ENCODE data around the gene TNNI2. TPM values are rescaled to one million over a fixed set of nuclear protein-coding genes. Genes with fewer than 3 reads are reported as not detected.

The TNNI2 gene
- total RNA-seq, 1 experiment from 2014 or later = 0.29 TPM

GRCh38 chr11:1845561-1846452, 7.0 kb downstream of the TNNI2 start:
- no peak for DNase-seq (ENCODE audit: low read depth)

- no peak for DNase-seq (ENCODE audit: low read depth)
Observed at GRCh38 chr11:1846453-1846932, 7.7 kb downstream of the TNNI2 start.

DNA sequence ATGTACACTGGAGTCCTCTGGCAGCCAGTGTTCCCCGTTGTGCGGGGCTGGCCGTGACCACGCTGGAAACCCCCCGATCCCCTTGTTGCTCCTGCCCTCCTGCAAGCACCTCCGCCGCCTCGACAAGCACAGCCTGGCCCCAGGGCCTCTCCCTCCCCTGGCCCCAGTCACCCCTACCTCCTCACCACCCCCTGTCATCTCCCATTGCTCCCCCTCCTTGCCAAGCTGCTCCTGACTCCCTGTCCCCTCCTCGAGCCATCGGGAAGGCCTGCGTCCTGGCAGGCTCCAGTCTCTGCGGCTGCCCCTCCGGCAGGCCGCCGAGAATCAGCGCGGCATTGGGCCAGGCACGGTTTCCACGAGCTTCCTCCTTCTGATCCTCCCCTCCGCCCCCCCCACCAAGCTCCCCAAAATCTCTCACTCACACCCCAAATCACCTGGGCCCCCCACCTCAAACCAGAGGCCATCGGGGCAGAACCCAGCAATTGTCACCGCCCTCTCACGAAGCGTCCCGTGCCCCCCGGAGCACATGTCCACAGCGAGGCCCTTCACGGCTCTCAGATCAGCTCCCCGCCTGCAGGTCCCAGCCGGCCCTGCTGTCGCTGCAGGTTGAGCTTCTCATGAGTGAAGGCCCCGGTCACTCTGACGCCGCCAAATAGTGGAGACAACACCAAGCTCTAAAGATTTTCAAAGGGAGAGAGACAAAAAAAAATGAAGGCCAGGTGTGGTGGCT, 8.4 kb downstream of the TNNI2 start:
- DNase-seq (ENCODE audit: low read depth) = no peak

DNA sequence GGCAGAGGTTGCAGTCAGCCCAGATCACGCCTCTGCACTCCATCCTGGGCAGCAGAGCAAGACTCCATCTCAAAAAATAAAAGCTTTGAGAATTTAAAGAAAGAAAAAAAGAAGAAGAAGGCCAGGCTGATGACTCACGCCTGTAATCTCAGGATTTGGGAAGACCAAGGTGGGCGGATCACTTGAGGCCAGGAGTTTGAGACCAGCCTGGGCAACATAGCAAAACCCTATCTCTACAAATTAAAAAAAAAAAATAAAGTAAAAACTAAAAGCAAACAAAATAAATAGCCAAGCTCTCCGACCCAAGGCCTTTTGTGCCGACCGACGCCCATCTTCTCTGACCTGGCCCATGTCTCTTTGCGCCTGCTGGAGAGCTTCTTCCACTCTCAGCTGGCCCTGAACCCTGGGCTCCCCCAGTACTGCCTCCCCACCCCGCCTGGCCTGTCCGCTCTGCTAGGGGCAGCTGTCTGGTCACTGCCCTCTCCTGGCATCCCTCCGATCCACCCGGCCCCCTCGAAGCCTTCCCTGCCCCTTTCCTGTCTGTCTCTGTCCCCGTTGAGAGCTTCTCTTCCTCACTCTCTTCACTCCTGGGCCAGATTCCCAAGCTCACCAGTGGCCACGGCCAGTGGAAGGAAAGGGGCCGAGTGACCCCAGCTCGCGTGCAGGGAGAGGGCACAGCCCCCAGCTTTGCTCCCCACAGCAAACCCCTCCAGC, 9.3 kb downstream of the TNNI2 start:
- no peak for DNase-seq (ENCODE audit: low read depth)

DNA sequence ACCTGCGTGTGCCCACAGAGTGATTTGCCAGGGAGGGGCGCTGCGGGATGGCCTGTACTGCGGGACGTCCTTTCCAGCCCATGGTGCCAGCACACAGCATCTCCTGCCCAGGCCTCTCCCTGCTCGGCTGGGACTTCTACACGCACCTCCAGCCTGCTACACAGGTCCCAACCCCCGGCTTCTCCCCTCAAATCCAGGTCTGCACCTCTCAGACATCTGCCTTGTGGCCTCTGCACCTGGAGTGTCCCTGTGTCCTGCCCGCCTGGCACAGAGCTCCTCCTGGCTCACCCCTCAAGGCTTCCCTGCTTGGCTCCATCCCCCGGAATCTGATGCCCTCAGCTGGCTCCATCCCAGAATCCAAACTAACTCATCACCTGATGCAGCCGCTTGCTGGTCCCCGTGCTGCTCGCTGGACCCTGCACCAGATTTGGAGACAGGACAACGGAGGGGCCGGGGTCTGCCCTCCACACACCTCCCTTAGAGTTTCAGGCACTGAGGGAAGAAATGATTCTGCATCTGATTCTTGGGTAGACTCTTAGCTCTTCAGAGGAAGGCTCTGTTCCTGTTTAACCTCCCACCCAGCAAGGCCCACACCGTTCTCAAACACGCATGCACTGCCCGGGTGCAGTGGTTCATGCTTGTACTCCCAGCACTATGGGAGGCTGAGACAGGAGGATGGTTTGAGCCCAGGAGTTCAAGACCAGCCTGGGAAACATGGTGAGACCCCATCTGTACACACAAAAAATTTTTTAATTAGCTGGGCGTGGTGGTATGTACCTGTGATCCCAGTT, 10.1 kb downstream of the TNNI2 start:
- DNase-seq (ENCODE audit: low read depth) = no peak

DNA sequence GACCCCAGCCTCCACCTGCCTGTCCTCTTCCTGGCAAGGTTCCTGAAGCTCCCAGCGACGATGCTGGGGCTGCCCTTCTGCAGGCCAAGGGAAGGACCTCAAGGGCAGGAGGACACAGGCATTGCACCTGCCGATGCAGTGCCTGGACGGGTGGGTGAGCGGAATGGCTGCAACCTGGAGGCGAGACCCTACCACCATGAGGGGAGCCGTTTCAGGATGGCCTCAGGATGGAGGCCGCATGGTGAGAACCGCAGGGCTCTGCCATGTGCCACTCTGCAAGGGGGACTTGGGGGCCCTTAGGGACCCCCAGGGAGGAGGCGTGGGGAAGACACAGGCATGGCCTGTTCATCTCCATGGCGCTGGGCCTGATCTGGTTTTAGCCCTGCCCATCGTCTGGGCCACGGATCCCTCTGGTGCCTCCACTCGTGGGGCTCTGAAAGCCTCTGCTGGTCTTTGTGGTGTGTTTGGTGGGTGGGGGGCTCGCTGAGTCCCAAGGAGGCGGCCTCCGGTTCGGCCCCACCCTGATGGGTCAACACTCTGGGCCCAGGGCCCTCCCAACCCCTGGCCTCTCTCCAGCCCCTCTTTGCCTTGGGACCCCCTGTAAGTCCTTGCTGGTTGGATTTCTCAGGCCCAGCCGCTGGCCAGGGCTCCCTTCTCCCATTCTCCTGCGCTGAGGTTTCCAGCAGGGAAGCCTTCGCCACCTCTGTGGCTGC, 12.8 kb downstream of the TNNI2 start:
- no peak for DNase-seq (ENCODE audit: low read depth)

- no peak for DNase-seq (ENCODE audit: low read depth)
Observed at GRCh38 chr11:1852271-1852876, 13.6 kb downstream of the TNNI2 start.

- no peak for DNase-seq (ENCODE audit: low read depth)
Observed at GRCh38 chr11:1852877-1853276, 14.1 kb downstream of the TNNI2 start, which contains the start of gene LSP1. LSP1 (plus strand) TSS chr11:1853084; CDS start chr11:1853145, 61 bp downstream.

GRCh38 chr11:1853376-1854131, 14.8 kb downstream of the TNNI2 start:
- no peak for DNase-seq (ENCODE audit: low read depth)

DNA sequence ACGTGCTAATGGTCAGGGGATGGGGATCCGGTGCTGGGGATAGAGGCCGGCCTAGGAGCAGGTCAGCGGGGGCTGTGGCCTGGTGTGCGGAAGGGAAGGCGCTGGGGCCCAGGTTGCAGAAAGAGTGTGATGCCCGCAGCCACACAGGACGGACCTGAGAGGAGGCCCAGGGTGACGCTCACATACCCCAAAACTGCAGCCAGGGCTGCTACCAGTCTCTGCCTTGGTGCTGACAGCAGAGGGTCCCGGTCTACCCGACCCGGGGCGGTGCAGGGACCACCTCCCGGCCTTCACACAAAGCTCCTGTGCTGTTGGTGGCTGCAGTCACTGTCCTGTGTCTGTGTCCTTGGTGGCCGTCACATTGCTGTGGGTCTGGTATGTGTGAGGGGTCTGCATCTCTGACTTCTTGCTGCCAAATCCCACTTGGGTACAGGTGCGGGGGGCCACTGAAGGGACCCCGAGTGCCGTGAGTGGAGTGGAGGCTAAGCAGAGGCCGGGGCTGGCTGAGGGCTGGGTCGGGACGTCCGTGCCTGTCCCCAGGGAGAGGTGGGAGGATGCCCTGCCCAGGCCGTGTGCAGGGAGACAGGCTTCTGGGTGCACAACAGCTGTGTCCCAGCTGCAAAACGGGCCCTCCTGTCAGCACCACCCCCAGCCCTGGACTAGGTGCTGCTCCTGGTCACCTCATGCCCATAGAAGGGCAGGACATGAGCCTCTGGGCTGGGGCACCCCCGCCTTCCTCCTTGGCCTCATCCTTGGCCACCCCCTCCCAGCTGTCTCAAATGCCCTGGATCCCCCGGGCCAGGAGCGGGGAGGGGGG, 15.6 kb downstream of the TNNI2 start:
- no peak for DNase-seq (ENCODE audit: low read depth)

- DNase-seq (ENCODE audit: low read depth) = no peak
Observed at GRCh38 chr11:1854949-1855885, 16.4 kb downstream of the TNNI2 start.

DNA sequence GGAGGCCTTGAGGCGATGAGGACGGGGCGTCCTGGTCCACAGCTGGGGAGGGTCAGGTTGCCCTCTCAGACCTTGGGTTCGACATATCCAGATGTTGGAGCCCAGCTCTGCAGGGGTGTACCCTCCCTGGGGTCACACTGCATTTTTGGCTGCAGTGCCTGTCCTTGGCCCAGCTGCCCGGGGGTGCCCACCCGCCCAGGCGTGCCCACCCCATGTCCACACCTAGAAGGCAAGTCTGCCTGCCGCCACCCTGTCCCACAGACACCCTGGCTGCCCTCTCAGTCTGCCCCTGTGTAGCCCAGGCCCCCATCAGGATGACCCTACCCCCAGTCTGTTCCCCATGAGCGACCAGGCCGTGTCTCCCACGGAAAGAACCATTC, 17.1 kb downstream of the TNNI2 start:
- no peak for DNase-seq (ENCODE audit: low read depth)

DNA sequence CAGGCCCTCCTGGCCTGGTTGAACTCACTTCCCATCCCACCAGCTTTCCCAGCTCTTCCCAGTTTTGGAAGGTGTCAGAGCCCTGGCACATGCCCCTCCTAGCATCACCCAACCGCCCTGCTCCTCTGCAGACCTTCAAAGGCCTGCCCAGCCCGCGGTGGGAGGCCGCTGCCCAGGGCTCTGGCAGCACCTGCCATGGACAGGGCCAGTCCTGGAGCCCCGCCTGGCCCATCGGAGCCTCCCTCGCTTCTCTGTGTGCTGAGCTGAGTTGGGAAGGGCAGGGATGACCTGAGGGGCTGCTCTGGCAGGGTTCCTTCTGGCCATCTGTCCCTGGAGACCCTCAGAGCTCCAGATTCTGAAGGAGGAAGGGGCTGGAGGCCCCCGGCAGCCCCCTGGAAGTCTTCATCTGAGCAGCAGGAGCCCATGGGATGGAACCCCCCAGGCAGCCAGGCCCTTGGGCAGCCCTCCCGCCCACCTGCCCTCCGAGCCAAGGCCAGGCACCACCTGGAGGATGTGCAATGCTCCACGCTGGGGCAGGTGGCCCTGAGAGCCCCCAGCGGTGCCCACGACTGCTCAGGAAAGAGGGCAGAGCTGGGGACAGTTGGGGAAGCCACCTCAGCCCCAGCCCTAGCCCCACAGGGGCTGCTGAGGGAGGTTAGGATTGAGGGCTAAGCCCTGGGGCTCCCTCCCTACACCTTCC, 17.7 kb downstream of the TNNI2 start:
- DNase-seq (ENCODE audit: low read depth) = no peak

- no peak for DNase-seq (ENCODE audit: low read depth)
Observed at GRCh38 chr11:1857064-1857463, 18.3 kb downstream of the TNNI2 start.

DNA sequence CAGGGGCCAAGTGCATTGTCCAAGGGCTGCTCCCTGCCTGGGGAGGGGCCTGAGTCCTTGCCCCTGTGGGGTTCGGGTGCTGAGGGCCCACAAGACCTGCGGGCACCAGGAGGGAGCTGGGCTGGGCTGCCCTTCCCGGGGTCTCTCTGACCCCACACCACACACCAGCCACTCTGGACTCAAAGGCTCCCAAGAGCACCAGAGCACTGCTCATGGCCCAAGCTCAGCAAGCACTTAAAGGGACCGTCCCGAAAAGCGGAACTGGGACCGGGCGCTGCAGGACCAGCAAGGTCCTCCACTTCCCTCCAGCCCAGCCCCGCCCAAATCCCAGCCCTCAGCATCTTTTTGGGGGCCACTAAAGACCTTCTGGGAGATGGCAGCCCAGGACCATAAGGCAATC, 19.4 kb downstream of the TNNI2 start:
- no peak for DNase-seq (ENCODE audit: low read depth)

DNA sequence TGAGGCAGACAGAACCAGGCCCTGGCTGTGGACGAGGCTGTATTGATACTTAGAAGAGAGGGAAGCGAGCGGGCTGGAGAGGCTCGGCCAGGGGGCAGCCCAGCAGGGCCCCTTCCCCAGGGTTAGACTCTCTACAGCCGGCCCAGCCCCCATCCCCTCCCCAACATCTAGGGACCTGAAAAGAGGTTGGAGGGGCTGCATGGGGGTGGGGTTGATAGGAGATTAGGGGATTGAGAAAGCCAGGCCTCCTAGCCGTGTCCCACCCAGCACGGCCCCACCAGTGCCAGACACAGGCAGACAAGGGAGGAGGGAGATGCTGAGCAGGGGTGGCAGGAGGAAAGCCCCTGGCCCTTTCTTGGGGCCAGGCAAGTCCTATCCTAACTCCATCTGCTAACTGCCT, 19.8 kb downstream of the TNNI2 start:
- no peak for DNase-seq (ENCODE audit: low read depth)

- no peak for DNase-seq (ENCODE audit: low read depth)
Observed at GRCh38 chr11:1859004-1859403, 20.2 kb downstream of the TNNI2 start.
